Measurements from ENCODE around the gene NXN.
A peak's percentile ranks its signal among the peaks of the same experiment; 100 is the strongest.
"Not testable (repeated sequence)": the region's sequence is repeated elsewhere in the genome, so short reads cannot be mapped to it uniquely, and the experiment has no call there.

The NXN gene

DNA sequence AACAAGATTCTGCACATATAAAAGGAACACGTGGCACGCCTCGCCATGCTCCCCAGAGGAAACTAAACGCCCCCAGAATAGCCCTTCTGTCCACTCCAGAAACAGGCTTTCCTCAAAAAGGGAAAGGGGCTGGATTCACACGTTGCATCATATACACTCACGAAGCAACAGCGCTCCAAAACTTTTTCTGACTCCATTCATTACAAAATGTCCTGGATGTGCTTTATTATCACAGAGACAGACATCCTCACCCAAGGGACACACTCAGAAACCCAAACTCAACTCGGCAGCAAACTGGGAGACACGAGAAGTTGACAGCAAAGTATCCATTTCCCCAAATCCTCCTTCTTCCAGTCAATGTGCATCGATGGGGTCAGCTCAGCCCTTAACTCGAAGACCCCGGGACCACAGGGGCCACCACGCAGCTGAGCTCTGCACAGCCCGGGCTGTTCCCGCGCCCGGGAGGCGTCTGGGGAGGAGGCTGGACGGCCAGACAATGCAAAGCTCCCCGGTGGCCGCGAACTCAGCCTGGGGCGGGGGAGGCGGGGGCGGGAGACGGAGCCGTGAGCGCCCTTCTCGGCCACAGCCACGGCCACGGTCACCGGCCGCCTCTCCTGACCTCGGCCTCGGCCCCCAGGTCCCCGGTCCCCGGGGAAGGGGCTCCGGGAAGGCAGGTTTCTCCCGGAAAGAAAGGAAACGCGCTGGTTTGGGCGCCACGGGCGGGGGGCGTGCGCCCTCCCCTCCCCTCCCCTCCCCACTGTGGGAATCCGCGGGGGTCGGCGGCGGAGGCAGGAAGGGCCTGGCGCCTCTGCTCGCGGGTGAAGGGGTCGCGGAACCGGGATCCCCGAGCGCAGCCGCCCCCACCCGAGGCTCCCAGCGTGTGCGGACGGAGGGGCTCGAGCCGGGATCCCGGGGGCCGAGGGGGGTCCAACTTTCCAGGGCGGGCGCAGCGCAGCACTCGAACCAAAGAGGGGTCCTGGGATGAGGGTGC lies 1.2 kb downstream of the NXN start:
- no peak for DNase-seq

DNA sequence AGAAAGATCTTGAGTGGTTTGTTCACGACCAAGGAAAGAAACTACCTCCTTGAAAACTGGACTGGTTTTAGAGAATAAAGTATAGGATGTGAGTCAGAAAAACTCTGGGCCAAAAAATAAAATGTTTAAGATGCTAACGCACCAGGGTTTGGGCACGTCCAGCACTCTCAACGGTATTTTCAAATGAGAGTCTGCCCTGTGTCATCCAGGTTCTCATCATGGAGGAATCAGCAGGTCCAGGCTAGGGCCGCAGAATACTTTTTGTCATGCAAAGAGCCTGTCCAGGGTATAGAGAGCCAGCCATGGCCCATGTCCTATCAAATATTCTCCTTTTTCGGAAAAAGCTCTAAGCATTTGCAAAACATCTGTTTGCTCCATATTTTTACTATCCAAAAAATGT lies 2.4 kb downstream of the NXN start:
- no peak for DNase-seq

DNA sequence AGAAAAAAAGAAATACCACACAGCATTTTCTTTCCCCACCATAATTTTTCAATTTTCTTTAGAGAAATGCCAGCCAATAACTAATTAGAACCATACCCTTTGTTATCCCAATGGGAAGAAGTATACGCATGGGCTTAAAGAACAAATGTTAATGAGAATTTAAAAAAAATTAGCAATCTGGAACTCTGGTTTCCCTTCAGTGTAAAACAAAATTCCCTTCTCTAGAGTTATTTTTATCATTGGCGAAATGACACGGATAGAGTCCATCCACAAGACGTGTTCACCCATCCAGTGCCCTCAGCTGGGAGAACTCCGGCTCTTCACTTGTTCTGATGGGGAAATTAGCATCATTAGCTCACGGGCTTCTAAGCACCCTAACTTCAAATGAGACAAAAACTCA lies 3.3 kb downstream of the NXN start:
- no peak for DNase-seq

DNA sequence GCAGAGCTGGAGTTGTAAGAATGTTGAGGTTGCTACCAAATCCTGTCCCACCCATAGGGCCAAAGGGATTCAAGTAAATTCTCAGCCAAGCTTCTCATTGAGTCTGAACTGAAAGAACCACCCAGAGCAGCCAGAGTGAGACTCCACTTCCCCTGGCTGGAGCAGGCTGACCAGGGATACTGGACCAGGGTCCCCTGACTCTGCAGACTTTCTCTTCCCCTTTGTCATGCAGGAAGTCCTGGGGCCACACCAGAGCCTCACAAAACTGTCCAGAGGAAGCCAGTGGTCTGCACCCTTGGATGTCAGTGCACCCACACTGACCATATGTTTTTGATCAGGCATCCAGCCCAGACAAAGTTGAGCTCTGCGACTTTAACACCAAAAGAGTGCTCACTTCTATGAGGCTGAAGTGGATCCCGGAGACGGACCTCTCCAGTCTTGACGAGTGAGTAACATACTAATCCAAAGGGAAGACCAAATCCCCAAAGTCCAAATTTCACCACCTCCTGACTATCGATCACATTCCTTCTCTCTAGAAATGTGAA lies 4.1 kb downstream of the NXN start:
- DNase-seq, result peak; percentile 57

DNA sequence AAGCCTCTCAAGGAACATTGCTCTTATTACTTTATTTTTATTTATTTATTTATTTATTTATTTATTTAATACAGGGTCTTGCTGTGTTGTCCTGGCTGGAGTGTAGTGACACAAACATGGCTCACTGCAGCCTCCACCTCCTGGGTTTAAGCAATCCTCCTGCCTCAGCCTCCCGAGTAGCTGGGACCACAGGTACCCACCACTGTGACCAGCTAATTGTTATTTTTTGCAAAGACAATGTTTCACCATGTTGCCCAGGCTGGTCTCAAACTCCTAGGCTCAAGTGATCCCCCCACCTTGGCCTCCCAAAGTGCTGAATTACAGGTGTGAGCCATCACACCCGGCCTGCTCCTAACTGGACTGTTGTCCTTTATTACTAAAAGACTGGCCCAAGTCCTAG lies 4.8 kb downstream of the NXN start:
- DNase-seq, result not testable (repeated sequence)

DNA sequence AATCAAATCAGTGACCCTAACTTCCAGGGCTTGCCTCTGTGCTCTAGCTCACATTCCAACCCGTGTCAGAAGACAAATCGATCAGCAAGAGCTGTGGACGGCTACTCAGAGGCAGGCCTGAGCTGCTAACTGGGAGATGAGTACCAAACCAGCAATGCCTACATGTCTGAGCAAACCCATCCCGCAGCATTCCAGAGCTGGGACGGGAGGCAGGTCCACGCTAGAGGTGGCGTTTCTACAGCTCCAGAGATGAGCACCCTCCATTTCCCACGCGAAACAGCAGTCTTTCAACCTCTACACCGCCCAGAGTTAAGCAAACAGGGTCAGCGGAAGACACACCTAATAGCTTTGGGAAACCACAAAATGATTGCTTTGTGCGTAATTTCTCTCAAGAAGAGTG lies 6.5 kb downstream of the NXN start:
- DNase-seq, result no peak

DNA sequence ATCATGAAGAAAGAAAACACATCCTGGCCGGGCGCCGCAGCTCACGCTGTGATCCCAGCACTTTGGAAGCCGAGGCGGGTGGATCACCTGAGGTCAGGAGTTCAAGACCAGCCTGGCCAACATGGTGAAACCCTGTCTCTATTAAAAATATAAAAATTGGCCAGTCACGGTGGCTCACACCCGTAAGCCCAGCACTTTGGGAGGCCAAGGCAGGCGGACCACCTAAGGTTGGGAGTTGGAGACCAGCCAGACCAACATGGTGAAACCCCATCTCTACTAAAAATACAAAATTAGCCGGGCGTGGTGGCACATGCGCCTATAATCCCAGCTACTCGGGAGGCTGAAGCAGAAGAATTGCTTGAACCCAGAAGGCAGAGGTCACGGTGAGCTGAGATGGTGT lies 7.7 kb downstream of the NXN start:
- not testable (repeated sequence) for DNase-seq

DNA sequence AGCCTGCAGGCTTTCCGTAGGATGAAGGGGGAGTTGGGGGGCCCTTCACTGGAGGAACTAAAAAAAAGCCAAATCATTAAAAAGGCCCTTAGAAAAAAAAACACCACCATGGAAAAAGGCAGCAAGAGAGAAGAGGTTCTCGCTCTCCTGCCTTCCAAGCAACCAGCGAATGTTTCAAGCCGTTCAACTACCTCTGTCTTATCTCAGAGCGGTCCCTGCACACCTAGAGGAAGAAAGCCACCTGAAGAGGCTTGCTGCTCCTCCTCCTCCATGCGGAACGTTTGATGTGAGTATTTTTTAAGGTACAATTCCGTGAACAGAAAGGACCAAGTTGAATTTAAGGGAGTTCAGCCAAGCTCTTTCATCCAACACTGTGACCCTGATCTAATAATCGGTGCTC lies 9.2 kb downstream of the NXN start:
- no peak for DNase-seq

DNA sequence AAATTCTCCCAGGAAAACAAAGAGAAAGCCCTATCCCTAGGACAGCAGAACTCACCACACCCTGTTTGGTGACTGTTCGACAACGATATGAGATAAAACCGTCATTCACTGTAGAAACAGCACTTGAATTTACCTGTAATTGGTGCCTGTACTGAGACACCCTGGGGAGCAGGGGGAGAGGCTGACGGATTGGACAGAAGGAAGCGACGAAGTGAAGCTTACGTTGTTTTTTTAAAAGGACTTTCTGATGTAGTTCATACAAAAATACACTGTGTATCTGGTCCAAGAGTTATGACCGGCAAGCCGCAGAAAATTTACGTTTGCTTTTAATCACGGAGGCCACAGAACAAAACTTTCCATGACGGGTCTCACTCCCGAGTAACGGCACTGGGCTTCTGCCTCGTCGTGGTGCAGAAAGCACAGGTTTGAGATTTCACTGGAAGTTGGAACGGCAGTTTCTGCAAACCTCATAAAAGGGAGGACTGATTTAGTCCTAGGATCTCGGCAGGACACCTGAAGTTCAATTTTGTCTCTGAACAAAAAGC lies 9.7 kb downstream of the NXN start:
- no peak for DNase-seq

DNA sequence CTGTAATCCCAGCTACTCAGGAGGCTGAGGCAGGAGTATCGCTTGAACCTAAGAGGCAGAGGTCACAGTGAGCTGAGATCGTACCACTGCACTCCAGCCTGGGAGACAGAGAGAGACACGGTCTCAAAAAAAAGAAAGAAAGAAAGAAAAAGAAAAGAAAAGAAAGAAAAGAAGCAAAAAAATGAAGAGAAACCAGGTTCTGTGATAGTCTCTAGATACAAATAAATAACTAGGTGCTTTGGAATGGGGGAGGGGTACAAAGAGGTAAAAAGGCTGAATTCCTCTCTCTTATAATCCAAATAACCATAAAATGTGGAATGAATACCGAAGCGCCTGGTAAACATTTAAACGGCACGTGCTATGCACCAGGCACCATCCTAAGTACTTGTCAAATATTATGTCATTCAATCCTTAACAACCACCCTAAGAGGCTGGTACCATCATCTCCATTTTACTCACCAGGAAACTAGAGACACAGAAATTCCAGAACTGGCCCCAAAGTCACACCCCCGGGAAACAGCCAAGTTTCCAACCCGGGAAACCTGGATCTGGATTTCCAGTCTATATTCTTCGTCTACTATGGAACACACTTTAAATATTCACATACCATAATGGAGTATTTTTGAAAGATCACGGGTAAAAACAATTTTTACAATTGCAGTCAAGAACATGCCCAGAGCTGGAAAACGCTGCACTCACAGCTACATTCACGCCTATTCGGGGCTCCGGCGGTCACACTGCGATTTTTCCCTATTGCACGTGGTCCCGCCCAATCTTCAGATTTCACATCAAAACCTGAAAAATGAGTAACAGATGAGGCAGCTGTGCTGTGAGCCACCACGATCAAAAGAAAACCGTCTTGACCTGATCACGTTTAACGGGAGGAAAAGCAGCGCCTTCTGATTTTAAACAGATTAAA lies 10.5 kb downstream of the NXN start:
- DNase-seq, result no peak

DNA sequence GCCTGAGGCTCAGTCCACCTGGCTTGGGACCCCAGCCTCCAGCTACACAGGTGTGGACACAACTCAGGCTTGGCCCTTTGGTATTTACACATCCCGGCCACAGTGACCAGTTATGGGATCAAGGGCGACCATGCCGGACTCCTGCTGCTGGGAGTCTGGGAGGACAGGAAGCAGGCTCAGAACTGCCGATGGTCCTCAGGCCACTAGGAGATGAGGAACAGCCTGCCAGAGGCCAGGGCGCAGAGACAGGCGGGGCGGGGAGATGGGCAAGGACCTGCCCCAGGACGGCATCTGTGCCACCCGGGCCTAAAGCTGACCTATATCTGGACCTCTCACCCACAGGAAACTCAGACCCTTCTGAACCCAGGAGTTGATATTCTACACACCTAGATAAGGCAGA lies 12.5 kb downstream of the NXN start:
- DNase-seq, result no peak

DNA sequence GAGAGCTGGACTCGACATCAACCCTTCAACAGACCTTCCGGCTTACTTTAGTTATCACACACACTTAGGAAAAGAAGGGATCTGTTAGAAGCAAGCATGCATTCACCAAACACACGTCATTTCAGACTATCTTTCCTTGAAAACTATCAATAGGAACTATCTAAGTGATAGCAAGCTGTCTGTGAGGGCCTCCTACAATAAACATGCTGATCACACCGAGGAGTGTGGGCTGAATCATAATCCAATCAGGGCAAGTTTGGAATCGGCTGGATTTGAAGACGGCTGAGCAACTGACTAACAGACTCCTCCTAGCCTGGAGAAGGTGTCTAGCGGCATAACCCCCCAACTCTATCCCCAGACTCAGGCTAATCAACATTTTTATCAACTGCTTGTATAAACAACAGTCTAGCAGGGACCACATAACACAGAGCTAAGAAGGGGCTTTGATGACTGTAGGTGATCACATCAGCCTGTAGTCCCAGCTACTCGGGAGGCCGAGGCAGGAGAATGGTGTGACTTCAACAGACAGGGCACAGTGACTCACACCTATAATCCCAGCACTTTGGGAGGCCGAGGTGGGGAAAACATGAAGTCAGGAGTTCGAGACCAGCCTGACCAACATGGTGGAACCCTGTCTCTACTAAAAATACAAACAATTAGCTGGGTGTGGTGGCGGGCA lies 14.1 kb downstream of the NXN start:
- no peak for DNase-seq

DNA sequence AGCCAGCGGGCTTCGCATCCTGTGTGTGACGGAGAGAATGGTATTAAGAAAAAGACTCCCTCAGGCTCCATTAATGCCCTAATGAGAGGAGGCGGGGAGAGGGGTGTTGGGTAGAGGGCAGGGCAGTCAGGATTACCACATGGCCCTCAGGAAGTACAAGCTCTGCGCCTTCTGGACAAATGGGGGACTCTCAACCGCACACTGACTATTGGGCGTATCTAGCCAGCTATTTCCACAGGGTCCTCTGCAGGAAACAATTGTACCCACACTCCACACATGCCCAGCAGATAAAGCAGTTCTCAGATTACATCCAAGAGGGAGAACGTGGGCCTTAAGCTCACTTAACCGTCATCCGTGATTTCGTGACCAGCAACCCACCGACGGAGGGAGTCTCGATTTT lies 14.7 kb downstream of the NXN start:
- DNase-seq, result no peak

DNA sequence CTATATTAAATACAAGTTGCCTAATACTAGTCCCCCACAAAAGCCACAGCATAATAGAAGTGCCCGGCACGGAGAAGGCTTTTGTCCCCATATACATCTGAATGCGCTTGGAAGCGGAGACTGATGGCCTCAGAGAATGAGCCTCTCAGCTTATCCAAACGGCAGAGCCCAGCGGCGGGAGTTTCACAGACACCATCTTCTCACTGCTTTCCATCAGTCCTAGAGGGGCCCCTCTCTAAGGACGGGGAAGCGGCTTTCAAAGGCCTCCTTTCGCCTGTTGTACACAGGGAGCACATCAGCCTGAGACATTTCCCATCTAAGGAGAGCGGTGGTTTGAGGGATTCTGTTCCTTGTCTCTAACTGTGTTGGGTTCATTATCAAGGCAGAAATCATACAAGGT lies 16.9 kb downstream of the NXN start:
- DNase-seq, result no peak

DNA sequence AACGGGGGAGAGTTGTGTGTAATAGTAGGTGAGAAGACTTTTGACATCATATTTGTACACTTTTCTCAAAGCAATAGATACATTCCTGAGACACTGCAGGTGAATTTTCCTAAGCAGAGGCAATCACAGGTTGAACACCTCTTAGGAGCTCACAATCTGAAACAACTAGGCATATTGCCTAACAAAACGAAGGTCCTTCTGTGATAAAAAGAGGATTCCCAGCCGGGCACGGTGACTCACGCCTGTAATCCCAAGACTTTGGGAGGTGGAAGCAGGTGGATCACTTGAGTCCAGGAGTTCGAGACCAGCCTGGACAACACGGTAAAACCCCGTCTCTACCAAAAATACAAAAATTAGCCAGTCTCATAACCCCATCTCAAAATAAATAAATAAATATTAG lies 17.4 kb downstream of the NXN start:
- DNase-seq, result no peak

DNA sequence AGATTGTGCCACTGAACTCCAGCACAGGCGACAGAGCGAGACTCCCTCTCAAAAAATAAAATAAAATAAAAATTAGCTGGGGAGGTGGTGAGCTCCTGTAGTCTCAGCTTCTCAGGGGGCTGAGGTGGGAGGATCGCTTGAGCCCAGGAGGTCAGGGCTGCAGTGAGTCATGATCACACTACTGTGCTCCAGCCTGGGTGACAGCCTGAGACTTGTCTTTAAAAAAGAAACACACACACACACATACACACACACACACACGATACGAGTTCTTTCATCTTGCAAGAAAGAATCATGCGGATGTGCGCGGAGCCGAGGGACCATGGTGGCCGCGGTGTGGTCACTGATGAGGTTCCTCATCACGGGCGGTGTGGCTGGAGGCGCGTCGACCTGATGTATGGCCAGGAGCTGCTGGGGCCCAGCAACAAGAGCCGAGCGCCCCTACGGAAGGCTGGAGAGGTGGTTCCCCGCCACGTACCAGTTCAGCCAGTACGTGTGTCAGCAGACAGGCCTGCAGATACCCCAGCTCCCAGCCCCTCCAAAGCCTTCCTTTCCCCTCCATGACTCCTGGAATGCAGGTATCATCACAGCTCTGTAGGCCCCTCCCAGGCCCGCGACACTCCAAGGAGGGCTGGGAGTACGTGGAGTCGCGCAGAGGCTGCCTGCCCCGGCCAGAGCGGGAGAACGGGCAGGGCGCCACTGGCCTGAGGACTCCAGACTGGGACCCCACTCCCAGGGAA lies 20.7 kb downstream of the NXN start:
- DNase-seq, result no peak

DNA sequence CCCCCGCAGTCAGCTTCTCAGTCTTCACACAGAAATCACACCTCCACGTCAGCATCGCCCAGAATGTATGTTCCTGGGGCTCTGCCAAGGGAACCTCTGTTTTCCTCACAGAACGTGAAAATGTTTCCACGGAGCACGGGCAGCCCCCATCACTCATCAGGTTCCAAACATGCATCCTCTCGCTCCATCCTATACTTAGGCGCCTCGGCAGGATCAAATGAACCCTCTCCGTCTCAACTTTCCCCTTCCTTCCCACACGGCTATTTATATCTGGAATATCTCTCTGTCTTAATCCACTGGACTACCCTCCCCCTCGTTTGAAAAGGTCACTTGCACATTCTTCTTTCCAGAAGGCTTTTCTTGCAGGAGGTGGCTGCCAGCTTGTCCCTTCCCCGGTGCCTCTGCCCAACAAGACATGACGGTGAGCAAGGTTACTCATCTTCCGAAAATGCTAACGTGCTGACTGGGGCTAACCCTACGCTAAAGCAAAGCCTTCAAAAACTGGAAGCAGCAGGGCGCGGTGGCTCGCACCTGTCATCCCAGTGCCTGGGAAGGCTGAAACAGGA lies 21.6 kb downstream of the NXN start:
- DNase-seq, result no peak

DNA sequence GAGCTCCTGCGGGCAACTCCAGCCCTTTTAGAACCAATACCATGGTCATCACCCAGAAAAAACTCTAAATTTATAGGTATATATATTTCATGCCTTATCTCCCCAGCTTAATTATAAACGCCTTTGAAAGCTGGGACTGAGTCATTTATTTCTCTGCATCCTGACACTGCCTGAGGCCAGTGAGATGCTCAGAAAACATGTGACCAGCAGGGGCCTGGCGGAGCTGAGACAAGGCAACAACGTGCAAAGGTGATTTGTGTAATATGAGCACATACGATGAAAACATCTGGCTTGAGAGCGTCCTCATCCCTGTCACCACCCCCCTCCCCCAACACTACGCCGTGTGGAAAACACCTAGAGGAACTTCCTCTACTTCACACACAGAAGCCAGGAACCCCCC lies 22.7 kb downstream of the NXN start:
- DNase-seq, result no peak

DNA sequence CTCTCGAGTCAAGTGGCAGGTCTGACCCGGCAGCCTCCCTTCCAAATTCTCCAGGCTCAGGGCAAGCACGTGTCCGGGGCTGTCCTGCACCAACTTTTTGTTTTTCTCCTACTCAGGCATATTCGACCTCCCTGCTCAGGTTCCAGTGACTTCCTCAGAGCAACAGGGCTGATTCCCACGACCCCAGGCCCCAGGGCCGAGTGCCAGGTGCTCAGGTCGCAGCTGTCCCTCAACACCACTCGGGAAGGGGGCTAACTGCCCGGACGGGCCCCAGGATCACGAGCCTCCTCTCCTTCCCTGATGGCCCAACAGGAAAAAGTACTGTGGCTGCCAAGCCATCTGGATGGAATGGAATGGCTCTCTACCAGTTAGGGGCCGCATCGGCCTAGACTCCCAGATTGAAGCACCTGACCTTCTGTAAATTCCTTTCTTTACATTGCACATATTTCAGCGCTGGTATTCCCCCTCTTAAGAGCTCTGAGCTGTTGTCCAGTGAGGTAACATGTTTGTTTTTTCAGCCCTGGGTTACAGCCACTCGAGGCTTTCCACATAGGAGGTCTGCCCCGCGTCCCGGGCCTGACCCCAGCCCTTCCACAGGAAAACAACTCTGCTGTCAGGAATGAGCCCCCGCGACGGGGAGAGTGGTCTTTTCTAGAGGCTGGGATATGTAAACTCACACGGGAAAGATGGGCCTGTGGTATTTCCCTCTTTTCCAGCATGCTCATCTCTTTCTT lies 25.0 kb downstream of the NXN start:
- no peak for DNase-seq

DNA sequence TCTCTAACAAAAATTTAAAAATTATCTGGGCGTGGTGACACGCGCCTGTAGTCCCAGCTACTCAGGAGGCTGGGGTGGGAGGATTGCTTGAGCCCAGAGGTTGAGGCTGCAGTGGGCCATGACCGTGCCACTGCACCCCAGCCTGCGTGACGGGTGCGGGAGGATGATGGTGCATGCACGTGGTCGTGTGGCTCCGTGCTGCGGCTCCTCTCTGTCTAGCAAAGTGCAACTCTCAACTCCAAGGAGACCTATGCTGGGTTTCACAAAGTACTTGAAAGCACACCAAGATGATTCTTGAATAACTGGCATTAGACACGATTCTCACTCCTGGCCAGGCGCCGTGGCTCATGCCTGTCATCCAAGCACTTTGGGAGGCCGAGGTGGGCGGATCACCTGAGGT lies 25.8 kb downstream of the NXN start:
- DNase-seq, result no peak

DNA sequence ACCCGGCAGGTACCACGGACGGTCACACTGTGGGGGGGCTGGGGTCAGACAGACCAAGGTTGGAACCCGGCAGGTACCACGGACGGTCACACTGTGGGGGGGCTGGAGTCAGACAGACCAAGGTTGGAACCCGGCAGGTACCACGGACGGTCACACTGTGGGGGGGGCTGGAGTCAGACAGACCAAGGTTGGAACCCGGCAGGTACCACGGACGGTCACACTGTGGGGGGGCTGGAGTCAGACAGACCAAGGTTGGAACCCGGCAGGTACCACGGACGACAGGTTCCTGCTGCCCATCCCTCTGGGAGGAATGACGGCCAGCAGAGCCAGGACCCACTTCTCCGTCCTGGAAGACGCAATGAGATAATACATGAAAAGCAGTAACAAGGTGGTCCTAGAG lies 27.0 kb downstream of the NXN start:
- not testable (repeated sequence) for DNase-seq

All from MV-4-11 (cell line).